Measurements from ENCODE around the gene RPL34.

DNA sequence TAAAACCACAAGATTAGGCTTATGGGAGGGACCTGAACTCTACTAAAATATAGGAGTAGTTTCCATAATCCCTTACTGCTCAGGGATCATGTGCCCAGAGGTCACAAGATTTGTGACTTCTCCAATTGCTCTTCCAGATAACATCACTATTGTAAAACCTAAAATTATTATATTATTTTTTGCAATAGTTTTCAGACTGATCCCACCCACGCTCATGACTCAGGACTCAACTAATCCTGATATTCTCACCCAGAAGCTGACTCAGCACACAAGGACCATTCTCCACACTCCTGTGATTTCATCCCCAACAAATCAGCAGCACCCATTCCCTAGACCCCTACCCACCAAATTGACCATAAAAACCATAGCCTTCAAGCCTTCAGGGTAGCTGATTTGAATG, 24.0 kb upstream of the RPL34 start:
- no peak for TF ChIP-seq POLR2A (IDR thresholded peaks at IDR 0.05)
- TF ChIP-seq, protein P1, sequence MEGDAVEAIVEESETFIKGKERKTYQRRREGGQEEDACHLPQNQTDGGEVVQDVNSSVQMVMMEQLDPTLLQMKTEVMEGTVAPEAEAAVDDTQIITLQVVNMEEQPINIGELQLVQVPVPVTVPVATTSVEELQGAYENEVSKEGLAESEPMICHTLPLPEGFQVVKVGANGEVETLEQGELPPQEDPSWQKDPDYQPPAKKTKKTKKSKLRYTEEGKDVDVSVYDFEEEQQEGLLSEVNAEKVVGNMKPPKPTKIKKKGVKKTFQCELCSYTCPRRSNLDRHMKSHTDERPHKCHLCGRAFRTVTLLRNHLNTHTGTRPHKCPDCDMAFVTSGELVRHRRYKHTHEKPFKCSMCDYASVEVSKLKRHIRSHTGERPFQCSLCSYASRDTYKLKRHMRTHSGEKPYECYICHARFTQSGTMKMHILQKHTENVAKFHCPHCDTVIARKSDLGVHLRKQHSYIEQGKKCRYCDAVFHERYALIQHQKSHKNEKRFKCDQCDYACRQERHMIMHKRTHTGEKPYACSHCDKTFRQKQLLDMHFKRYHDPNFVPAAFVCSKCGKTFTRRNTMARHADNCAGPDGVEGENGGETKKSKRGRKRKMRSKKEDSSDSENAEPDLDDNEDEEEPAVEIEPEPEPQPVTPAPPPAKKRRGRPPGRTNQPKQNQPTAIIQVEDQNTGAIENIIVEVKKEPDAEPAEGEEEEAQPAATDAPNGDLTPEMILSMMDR (IDR thresholded peaks at IDR 0.05) = no peak
